G401 (cell line): ENCODE measurements around the gene CDKAL1. TPM values are rescaled to one million over a fixed set of nuclear protein-coding genes. Genes with fewer than 3 reads are reported as not detected.

Experiments
- DNase-seq: peaks from one replicate; pipeline ENCODE4 v3.0.0-alpha.2; 2015; ENCODE audit warnings: low spot score
- in situ Hi-C: cut with HindIII; loops from 2 replicates; pipeline ENCODE4 v1.10.0; 2016; ENCODE audit warnings: low sequenced_read_pairs, mixed read lengths
- total RNA-seq: library from RNA; depleted of rRNA; stranded (reverse); fragments of >200 nt; shearing (Covaris generic); gene quantifications from 2 replicates; pipeline ENCODE4 v1.2.3, GENCODE V29; 2014

Gene CDKAL1
- total RNA-seq, 1 experiment from 2014 or later: 25.7 TPM

DNA sequence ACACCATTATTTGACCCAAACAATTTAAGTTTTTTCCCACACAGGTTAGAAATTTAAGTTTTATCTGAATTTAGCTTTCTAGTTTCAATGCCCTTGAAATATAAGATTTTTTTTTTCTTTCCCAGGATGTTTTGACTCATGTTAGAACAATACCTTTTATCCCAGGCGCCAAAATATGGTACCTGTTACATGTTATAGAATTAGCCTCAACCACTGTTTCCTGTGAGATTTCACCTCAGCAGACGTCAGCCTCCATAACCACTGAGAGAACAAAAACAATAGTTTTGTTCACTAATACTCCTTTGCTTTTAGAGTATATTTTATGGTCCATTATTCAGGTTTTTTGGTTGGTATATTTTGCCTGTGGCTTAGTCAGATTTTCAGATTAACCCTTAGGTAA, 302.9 kb downstream of the CDKAL1 start:
- DNase-seq: no peak
- in situ Hi-C loops: no loop called here

DNA sequence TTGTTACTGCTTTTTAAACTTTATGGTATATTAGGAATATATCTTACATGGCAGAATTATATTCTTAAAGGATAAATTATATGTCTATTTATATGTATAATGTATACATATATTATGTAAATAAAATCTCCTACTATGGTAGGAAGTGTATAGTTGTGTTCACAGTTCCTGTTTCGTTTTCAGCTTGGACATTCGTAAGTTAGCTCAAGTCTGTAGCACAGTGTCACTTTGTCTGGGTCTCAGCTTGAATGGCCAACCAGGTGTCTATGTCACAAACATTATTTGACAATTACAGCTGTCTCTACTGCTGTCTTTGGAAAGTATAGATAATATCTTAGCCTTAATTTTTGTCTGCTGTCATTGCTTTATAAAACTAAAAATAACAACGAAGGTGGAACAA, 303.9 kb downstream of the CDKAL1 start:
- in situ Hi-C loops: no loop called here
- DNase-seq: no peak

DNA sequence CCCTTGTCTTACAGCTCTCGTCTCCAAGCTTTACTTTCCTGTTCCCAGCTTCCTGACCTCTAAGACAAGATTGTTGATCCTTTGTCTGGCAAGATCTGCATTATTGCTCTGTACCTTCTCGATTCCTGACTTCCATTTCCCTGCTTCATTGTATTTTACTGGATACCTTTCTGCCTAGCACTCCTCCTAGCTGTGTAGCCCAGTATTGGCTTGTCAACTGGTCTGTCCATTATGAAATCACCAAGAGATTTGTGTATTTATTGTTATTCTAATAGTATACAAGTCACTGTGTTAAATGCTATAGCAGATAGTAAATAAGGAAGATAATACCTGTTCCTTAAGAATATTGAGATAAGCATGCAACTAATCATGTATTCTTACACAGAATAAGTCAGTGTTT, 305.4 kb downstream of the CDKAL1 start:
- in situ Hi-C loops: no loop called here
- DNase-seq: no peak

DNA sequence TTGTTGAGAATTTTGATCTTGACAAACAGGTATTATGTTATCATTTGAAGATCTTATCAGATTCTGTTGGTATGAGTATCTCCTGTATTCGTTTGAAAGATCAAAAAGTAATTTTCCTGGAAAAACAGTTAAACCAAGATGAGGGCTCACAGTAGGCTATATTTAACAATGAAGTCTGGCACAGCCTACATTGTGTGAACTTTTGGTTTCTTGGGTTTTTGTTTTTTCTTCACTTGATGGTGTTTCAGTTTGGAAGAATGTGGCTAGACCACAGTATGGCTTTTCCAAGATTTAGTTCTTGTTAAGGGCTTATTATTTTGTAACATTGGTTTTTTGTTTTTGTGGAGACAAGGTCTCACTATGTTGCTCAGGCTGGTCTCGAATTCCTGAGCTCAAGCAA, 306.4 kb downstream of the CDKAL1 start:
- DNase-seq: no peak
- in situ Hi-C loops: no loop called here

DNA sequence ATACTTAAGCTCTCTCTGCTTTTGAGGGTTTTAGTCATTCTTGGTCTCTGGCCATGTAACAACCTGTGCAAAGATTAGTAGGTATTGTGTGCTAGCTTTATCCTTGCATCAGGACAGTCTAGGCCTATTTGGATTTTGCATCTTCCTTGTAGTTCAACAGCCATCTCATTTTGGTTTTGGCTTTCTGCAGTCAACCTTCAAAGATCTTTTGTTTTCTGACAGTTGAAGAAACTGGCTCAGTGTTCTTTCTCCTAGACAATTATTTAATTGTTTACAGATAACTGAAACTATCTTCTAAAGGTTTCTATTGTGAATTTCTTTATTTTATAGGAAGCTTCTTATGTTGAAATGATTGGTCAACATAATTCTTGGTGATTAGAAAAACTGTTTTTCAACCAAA, 307.5 kb downstream of the CDKAL1 start:
- in situ Hi-C loops: no loop called here
- no peak for DNase-seq

DNA sequence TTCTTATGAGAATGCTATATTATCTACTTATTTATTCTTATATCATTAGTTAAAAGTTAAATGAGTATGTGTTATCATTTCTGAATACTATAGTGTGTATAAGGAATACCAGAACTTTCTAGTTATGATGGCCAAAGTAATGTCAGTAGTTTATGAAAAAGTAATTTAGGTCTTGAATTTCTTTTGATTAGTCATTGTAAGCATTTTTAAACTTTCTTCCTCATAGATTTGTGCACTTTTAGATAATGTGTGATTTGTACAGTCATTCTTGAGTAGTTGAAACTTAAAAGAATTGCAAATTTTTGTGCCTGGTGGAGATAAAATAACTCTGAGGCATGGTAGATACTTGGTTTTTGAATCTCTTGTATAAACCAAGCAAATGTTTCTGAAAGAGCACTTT, 311.3 kb downstream of the CDKAL1 start:
- in situ Hi-C loops: no loop called here
- no peak for DNase-seq

DNA sequence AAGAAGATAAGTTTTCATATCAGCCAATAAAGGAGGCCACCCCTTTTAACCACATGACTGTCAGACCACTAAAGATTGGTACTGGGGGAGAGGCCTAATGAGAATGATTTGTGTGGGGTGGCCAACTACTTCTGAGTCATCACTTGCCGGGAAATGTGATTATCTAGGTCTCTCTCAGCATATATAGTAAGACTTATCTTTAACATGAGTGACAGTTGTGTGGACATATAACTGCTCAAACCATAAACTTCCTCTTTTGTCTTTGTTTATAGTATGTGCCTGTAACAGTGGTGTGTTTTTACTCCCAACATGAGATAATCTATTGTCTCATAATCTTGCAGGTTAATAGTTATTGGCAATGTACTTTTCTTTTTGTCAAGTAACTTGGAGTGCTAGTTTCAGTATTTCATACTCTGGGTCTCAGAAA, 312.4 kb downstream of the CDKAL1 start:
- in situ Hi-C loops: no loop called here
- no peak for DNase-seq

DNA sequence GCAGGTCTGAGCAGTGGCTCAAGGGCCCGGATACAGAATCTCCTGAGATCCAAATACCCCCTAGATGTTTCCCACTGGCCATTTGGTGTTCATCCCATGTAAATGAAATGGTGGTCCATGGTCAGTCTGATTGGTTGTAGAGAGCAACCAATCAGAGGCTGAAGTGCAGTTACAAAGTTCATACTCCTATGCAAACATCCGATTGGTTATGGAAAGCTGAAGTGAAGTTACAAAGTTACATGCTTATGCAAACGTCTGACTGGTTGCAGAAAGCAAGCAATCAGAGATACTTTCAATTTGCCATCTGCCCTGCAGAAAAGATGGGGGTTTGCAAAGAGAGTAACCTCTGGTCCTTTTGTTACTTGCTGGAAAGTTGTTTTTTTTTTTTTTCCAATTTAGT, 313.6 kb downstream of the CDKAL1 start:
- no peak for DNase-seq
- in situ Hi-C loops: no loop called here

DNA sequence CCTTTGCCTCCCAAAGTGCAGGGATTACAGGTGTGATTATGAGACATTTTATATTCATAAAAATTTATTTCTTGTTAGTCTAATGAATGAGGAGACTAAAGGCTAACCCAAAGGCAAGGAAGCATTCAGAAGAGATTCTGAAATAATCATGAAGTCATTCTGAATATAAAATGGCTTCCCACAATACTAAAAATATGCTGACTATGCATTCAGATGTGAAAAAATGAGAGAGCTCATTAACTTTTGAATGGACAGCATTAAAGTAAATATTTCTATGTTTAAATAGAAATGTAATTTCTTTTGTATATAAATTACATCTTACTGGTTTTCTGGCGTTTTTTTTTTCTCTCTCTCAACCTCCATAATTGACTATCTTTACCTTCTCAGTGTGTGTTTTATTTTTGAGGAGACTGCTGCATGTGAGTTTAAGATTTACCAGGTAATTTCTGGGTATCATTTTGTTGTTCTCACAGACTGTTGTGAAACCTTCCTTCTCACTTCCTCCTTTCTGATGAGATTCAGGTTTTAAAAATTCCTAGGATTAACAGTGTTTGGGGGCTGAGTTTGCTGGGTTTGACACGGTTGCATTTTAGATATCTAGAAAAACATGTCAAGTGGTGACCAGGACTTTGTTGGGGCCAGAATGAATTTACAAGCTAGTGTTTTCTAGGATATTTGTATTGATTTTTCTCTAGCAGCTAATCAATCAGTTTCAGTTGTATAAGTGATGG, 316.6 kb downstream of the CDKAL1 start:
- no peak for DNase-seq
- in situ Hi-C loops: no loop called here

DNA sequence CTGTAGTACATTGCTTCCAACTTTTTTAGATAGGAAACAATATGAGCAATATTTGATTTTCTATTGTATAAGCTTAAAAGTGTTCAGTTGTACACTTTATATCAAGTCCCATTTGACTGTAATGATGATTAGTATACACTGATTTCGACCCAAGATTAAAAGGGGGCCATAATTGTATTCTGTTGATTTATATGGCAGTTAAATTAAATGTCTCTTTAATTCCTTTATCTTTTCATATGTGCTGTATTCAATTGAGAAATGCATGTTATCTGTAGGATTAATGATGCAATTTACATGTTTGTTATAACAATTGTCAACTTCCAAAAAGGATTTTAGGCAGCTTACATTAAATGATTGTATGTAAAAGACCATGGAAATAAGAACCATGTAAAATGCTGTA, 317.5 kb downstream of the CDKAL1 start:
- DNase-seq: no peak
- in situ Hi-C loops: no loop called here

DNA sequence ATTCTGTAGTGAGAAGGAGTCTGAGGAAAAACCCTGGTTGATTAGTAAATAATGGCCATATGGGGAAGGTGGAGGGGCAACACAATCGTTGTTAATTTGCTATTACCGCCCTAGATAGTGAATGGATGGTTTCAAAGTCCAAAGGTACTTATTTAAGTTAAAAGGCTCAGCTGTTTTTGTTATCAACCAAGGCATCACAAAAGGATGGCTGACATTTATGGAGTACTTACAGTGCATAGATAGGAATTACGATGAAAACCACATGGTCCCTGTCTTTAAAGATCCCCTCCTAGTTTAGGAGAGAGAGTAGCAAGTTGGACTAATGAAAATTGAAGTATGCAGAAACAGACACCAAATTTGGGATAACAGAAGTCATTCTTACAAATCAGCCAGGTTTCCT, 319.6 kb downstream of the CDKAL1 start:
- no peak for DNase-seq
- in situ Hi-C loops: no loop called here

DNA sequence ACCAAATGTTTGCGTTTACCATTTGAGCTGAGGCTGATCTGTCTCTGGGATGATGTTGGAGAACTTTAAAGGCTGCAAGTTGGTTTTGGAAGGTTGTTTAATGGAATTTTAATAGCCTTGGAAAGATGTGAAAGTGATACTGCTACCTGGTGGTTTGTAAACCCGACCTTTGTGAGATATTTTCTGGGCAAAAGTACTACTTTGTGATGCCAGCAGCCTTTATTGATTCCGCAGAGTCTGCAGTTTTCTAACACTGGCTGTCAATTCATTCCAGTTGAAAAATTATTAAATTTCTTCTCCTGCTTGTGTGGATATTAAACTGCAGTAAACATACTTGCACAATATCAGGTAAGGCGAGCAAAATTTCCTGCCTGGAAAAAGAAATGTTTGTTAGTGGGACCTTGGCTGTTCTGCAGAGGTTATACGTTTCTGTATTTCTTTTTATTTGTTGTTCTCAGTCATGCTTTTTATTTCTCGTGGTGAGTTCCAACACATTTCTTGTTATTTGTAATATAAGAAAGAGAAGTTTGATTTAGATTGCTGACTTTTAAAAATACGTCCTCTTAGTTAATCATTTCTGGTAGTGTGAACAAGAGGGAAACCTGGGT, 322.5 kb downstream of the CDKAL1 start:
- DNase-seq: no peak
- in situ Hi-C loops: no loop called here

DNA sequence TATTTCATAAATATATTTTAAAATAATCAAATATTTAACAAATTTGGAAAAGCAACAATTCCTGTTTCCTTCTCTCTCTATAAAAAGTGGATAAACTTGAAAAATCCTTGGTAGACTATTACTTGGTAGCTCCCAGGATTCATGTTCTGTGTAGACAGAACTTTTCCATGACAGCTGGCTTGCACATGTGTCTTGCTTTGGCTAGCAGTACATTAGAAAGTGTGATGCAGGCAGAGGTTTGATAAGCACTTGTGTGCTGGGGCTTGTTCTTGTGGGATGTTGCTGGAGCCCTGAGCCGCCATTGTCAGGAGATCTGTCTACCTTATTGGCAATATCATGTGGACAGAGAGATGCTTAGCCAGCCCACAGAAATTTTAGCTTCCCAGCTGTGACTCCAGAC, 327.2 kb downstream of the CDKAL1 start:
- in situ Hi-C loops: no loop called here
- DNase-seq: no peak

DNA sequence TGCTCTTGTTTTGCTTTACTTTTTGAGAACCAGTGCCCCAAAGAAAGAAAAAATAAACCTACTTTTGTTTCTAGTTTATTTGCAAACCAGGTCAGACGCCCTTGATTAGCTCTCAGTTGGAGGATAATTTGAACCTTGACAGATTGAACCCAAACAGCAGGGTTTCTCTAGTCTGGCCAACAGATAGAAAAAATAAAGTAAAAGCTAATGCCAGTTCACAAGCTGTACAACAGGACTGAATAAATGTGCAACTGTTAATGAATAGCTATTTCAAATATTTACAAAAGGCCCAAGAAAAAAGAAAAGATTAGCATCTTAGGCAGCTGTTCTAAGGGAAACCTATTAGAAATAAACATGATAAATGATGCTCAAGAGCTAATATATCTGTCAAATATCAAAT, 331.8 kb downstream of the CDKAL1 start:
- DNase-seq: peak; percentile 56
- in situ Hi-C loops: no loop called here

DNA sequence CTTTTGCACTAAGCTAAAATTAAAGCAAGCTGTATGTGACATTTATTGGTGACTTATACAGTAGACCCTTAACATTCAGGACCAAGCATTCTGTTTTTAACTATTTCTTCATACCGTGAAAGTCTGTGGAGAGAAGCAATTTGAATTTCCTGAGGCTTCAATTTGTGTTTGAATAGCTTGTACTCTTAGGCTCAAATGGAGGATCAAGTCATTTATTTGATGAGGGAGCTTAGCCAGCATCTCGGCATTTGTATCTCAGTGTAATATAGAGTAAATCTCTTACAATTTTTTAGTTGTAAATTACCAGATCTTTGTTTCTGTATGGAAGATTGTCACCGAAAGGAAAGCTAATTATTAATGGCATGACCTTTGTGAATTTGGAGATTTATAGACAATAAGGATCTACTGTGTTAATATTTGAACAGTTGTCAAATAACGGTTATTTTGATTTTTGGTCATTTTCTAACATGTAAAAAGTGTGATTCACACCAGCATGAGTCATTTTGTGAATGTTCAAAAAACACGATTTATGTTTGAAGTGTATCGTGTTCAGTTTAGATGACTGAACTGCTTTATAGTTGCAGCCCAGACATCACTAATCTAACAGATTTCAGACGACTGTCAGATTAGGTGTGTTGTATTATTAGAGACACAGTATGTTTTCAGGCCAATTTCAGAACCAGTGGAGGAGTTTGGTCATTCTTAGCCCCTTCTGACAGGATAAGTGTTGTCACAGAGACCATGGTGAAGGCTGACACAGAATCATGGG, 332.9 kb downstream of the CDKAL1 start:
- no peak for DNase-seq
- in situ Hi-C loops: no loop called here

DNA sequence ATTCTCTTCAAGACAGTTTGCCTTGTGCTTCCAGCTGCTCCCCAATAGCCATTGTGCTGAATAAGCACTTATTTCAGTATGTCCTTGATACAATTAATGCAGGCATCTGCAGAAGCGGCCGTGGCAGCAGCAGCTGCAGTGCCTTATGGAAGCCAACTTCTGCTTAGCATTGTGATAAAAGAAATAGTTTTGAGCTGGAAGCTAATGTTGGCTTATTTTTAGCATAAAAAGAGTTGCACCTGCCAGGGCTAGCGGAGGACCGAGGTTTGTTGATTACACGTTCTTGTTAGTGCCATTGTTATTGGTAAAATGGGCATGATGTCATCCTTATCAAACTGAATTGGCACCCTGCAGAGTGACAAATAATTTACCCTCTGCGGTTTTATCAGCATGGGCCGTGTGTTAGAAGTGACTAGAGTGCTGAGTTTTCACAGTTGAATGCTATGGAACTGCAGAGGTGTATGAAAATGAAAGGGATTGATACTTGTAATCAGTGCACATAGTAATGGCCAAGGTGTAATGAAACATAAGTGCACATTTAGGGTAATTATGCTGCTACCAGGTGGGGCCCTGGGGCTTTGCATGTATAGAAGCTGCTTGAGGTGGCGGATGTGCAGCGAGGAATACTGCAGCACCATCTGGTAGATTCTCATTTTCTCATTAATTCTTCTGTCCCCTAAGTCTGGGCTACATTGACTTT, 334.3 kb downstream of the CDKAL1 start:
- no peak for DNase-seq

DNA sequence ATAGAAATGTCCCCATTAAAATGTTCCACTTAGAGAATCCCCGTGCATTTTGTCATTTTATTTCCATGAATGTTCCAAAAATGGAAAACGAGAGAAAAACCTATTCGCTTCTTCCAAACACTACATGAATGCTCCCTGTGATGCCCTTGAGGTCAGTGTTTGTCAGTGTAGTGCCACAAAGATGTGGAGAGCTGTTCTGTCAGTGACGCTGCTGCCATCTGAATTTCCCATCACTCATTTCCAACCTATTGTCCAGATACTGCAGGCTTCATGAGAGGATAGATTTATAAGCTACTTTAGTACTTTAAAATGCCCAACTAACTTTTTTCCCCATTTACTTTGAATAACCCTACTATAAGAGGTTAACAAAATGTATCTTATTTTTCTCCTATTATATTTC, 335.8 kb downstream of the CDKAL1 start:
- DNase-seq: no peak
- in situ Hi-C loops: no loop called here

More for the DNA sequence above, 334.3 kb downstream of the CDKAL1 start:
- in situ Hi-C loops: no loop called here

DNA sequence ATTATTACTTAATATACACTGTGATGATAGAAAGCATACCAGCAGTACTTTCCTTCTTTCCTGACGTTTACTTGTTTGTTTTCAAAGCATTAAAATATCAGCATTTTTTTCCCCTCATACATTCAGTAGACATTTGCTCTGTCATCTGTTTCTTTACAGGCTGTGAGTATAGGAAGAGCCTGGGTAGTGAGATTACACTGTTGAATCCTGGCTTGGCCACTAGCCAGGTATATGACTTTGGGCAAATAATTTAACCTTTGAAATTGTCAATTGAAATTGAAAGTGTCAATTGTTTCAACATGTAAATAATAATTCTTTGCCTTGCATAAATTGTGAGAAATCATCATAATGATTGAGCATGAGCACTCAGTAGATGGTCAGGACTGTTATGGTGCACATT, 336.2 kb downstream of the CDKAL1 start:
- in situ Hi-C loops: no loop called here

DNA sequence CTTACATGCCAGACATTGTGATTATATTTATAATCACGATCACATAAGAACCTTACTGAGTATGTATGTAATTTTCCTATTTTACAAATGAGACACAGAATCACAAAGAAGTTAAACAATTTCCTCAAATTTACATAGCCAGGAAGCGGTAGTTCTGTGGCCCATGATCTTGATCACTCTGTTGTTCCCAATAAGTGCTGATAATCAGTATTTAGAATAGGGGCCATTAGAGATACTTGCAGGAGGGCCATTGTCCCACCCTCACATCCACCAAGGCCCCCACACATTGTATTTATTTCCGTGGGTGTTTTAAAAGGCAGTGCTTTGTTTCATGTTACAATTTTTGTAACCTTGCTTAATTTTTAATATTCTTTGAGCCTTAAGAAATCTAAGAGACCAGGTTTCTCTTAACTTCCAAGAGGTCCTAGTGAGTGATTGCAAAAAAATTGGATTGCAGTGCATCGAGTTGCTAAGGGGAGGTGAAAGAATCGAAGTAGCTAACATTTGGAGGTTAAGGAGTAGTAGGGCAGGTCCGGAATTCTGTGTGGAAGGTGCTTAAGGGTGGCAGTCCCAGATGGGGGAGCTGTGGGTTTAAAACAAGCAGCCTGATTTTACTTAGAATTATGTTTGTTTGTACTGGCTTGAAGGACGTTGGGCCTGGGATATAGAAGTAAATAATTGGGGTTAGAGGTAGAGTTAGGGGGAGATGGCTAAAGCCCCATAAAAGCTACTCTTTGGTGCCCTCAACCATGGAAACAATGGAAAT, 339.4 kb downstream of the CDKAL1 start:
- in situ Hi-C loops: no loop called here
- no peak for DNase-seq

More for the DNA sequence above, 336.2 kb downstream of the CDKAL1 start:
- no peak for DNase-seq
